K562 (cell line): ENCODE measurements around the gene TMEM95. TPM values are rescaled to one million over a fixed set of nuclear protein-coding genes. Genes with fewer than 3 reads are reported as not detected.

Experiments
- ATAC-seq: fragments of 200-7000 bp; cut with Tn5 transposase; 3 replicates; pipeline ENCODE4 v1.9.1; 2020; ENCODE audit warnings: moderate library complexity
- BruUV-seq: library from RNA; stranded (reverse); fragments of 400-500 nt; replicated peaks from 2 replicates; lab custom pipeline; 2021; lab: Mats Ljungman, UMichigan
- CTCF ChIA-PET: fragments of 300-600 bp; formaldehyde crosslinking; extraction: SDS; loops from one replicate; lab custom pipeline; 2021; ENCODE audit warnings: low intra/inter-chr PET ratio; lab: Yijun Ruan, JAX
- POLR2A ChIA-PET: fragments of 300-600, 350-650 bp; sonication (Branson Sonifier 250); formaldehyde crosslinking; extraction: SDS; loops from one replicate; lab custom pipeline; 2021; ENCODE audit warnings: antibody characterized with exemption, inconsistent platforms; lab: Yijun Ruan, JAX
- DNase-seq, 4 experiments: peaks; one replicate each; pipeline versions ENCODE4 v3.0.0 to v3.0.0-alpha.2; 2011 to 2018; ENCODE audit warnings: low spot score in 3 of 4, mixed read lengths in 3 of 4; ENCODE audit errors: extremely low read depth in 1 of 4
- FAIRE-seq: peaks from 2 replicates; lab custom pipeline; 2011; peaks lifted over from hg19 to GRCh38; lab: Jason Lieb, UNC
- H2AFZ ChIP-seq: 2 replicates; pipeline ENCODE4 v1.6.0; 2011; ENCODE audit warnings: low read depth, low read length, control low read depth, inconsistent platforms
- H3K27ac ChIP-seq: fragments of 200-600 bp; 3 replicates; pipeline ENCODE4 v1.8.0; 2011; ENCODE audit warnings: low read depth, mild to moderate bottlenecking, control low read depth, inconsistent platforms, low read length, moderate library complexity, mixed read lengths; ENCODE audit errors: extremely low read depth
- H3K27me3 ChIP-seq, 2 experiments: fragments of 300-600 bp in 1 of 2; 2 replicates in 1 of 2; 3 replicates in 1 of 2; pipeline versions ENCODE4 v1.6.0 to v1.8.0; 2011; ENCODE audit warnings: inconsistent platforms in 2 of 2, low read length in 2 of 2, mild to moderate bottlenecking in 1 of 2, mixed read lengths in 1 of 2, moderate library complexity in 1 of 2; ENCODE audit not compliant: control insufficient read depth in 2 of 2, insufficient read depth in 2 of 2
- H3K36me3 ChIP-seq: fragments of 300-600 bp; 3 replicates; pipeline ENCODE4 v1.8.0; 2011; ENCODE audit warnings: mild to moderate bottlenecking, low read length, inconsistent platforms; ENCODE audit not compliant: control insufficient read depth, insufficient read depth
- H3K4me1 ChIP-seq, 2 experiments: fragments of 200-600 bp in 1 of 2; replicated peaks in 1 of 2; 2 replicates in 1 of 2; 3 replicates in 1 of 2; pipeline versions ENCODE4 v1.5.1 to v1.8.0; 2011; ENCODE audit warnings: inconsistent platforms in 2 of 2, low read length in 2 of 2, mild to moderate bottlenecking in 1 of 2, mixed read lengths in 1 of 2, moderate library complexity in 1 of 2; ENCODE audit not compliant: control insufficient read depth in 2 of 2, insufficient read depth in 2 of 2
- H3K4me2 ChIP-seq: 2 replicates; pipeline ENCODE4 v1.6.1; 2011; ENCODE audit warnings: low read length, control low read depth, inconsistent platforms, mixed read lengths; ENCODE audit not compliant: insufficient read depth
- H3K4me3 ChIP-seq: fragments of 200-600 bp; sonication (generic), shearing (Covaris generic); 2 replicates; pipeline ENCODE4 v1.5.1; 2016; ENCODE audit warnings: control low read depth, inconsistent platforms
- H3K79me2 ChIP-seq: fragments of 200-600 bp; 3 replicates; pipeline ENCODE4 v1.8.0; 2011; ENCODE audit warnings: low read length, inconsistent platforms; ENCODE audit not compliant: control insufficient read depth, insufficient read depth
- H3K9ac ChIP-seq, 2 experiments: 2 replicates each; pipeline versions ENCODE4 v1.6.0 to v1.6.1; 2011; ENCODE audit warnings: low read depth in 2 of 2, low read length in 2 of 2, control low read depth in 1 of 2, inconsistent platforms in 1 of 2, mild to moderate bottlenecking in 1 of 2, mixed read lengths in 1 of 2; ENCODE audit not compliant: insufficient read depth in 1 of 2
- H3K9me1 ChIP-seq: one replicate; pipeline ENCODE4 v1.6.0; 2011; ENCODE audit warnings: inconsistent platforms, mild to moderate bottlenecking, low read length, moderate library complexity; ENCODE audit not compliant: control insufficient read depth, insufficient read depth
- H3K9me3 ChIP-seq: replicated peaks from 2 replicates; pipeline ENCODE4 v1.5.1; 2011; ENCODE audit warnings: low read depth, low read length, inconsistent platforms; ENCODE audit not compliant: control insufficient read depth, insufficient read depth
- H4K20me1 ChIP-seq: replicated peaks from 2 replicates; pipeline ENCODE4 v1.6.1; 2011; ENCODE audit warnings: low read length, inconsistent platforms, mixed read lengths; ENCODE audit not compliant: control insufficient read depth, insufficient read depth
- BMI1 ChIP-seq: fragments of 150-350 bp; IDR thresholded peaks from 2 replicates; pipeline ENCODE4 v1.6.1; 2014; ENCODE audit warnings: low read length
- GABPB2 ChIP-seq: fragments of 250-450 bp; sonication (Bioruptor Pico); conservative IDR thresholded peaks from 2 replicates; pipeline ENCODE4 v1.5.1; 2021; ENCODE audit warnings: mild to moderate bottlenecking
- LCOR ChIP-seq: sonication (generic); formaldehyde crosslinking; IDR thresholded peaks from 2 replicates; pipeline ENCODE4 v1.8.0; 2022; ENCODE audit warnings: mild to moderate bottlenecking, missing genetic modification reagents
- NFE2 ChIP-seq: IDR thresholded peaks from 2 replicates; pipeline ENCODE4 v1.6.1; 2014; ENCODE audit warnings: antibody characterized with exemption, low read depth
- OTX1 ChIP-seq: fragments of 450-650 bp; formaldehyde crosslinking; IDR thresholded peaks from 2 replicates; pipeline ENCODE4 v1.4.0; 2022; ENCODE audit warnings: mild to moderate bottlenecking
- POLR3A ChIP-seq: IDR thresholded peaks from 2 replicates; pipeline ENCODE4 v1.6.1; 2011; ENCODE audit warnings: borderline replicate concordance, mild to moderate bottlenecking, moderate library complexity; ENCODE audit not compliant: insufficient read length, insufficient read depth; ENCODE audit errors: extremely low read depth
- PTBP1 ChIP-seq: fragments of 200-400 bp; formaldehyde crosslinking; IDR thresholded peaks from 2 replicates; pipeline ENCODE4 v1.6.1; 2017; ENCODE audit warnings: low read depth, low read length
- RBBP5 ChIP-seq: fragments of 200-600 bp; sonication (generic); IDR thresholded peaks from 2 replicates; pipeline ENCODE4 v1.6.1; 2012; ENCODE audit warnings: borderline replicate concordance, mild to moderate bottlenecking, low read length, control low read depth, inconsistent platforms; ENCODE audit not compliant: insufficient read depth, poor library complexity, severe bottlenecking
- RBFOX2 ChIP-seq: fragments of 200-400 bp; formaldehyde crosslinking; IDR thresholded peaks from 2 replicates; pipeline ENCODE4 v1.6.1; 2017; ENCODE audit warnings: low read depth, mild to moderate bottlenecking, low read length, moderate library complexity
- RHOXF2B ChIP-seq: fragments of 250-450 bp; sonication (Bioruptor Pico); conservative IDR thresholded peaks from 2 replicates; pipeline ENCODE4 v1.5.1; 2021
- TBL1XR1 ChIP-seq, 2 experiments: IDR thresholded peaks; 2 replicates each; pipeline ENCODE4 v1.6.1; 2012; ENCODE audit warnings: improper control_type of control experiment in 2 of 2, low read length in 2 of 2, mild to moderate bottlenecking in 1 of 2
- ZFP30 ChIP-seq: fragments of 250-450 bp; sonication (Bioruptor Pico); IDR thresholded peaks from 2 replicates; pipeline ENCODE4 v1.8.0; 2022; ENCODE audit warnings: moderate library complexity, mild to moderate bottlenecking, inconsistent platforms, borderline replicate concordance
- ZNF507 ChIP-seq: conservative IDR thresholded peaks from 2 replicates; pipeline ENCODE4 v1.6.1; 2017; ENCODE audit warnings: missing genetic modification characterization, missing compliant biosample characterization
- ZNF717 ChIP-seq: fragments of 250-450 bp; sonication (Bioruptor Pico); IDR thresholded peaks from 2 replicates; pipeline ENCODE4 v1.5.0; 2021
- WGBS: fragments of 100-300 bp; shearing (Covaris generic); methylation state at CpG from one replicate; pipeline ENCODE4 v1.1.6; 2016; ENCODE audit warnings: low coverage, mixed read lengths; ENCODE audit not compliant: insufficient coverage; ENCODE audit errors: missing lambda C conversion rate; 5-methylcytosine and 5-hydroxymethylcytosine counted together
- in situ Hi-C: fragments of 300-500 bp; cut with MboI; formaldehyde crosslinking; loops from 4 replicates; pipeline ENCODE4 v1.15.0; 2018; ENCODE audit warnings: inconsistent platforms, mixed read lengths
- intact Hi-C: fragments of 100-400 bp; cut with micrococcal nuclease; formaldehyde crosslinking; loops from 2 replicates; pipeline ENCODE4 v1.14.2; 2022
- polyA plus RNA-seq, 8 experiments: library from polyadenylated mRNA; depleted of rRNA in 4 of 8; stranded (reverse) in 5 of 8; unstranded in 3 of 8; fragments of >200 nt; fragmentation: Nextera tagmentation in 2 of 8; fragmentation: Illumina TruSeq in 1 of 8; extraction: Ambion mirVana in 2 of 8; extraction: Trizol in 1 of 8; gene quantifications; 2 replicates each; pipeline versions ENCODE4 v1.2.1 to v1.2.3, GENCODE V29; 2011 to 2014; ENCODE audit warnings: inconsistent platforms in 1 of 8, missing spikeins in 1 of 8
- total RNA-seq, 7 experiments: library from RNA; depleted of rRNA in 6 of 7; stranded (reverse); fragments of >200 nt in 6 of 7; fragmentation: Illumina TruSeq in 2 of 7; extraction: Trizol in 2 of 7; gene quantifications; 2 replicates each; pipeline versions ENCODE4 v1.2.1 to v1.2.3, GENCODE V29; 2011 to 2021; ENCODE audit warnings: low replicate concordance in 1 of 7
- TF ChIP-seq, protein P1 (sequence below): fragments of 450-650 bp; formaldehyde crosslinking; IDR thresholded peaks from 2 replicates; pipeline ENCODE4 v1.4.0; 2022; ENCODE audit warnings: mild to moderate bottlenecking, moderate library complexity
- TF ChIP-seq, protein P2 (sequence below): fragments of 200-400 bp; formaldehyde crosslinking; IDR thresholded peaks from 2 replicates; pipeline ENCODE4 v1.6.1; 2017; ENCODE audit warnings: mild to moderate bottlenecking, low read depth, low read length, moderate library complexity
- TF ChIP-seq, protein P3 (sequence below): fragments of 450-650 bp; IDR thresholded peaks from 2 replicates; pipeline ENCODE4 v1.6.1; 2016; ENCODE audit warnings: borderline replicate concordance

The TMEM95 gene
- total and polyA plus RNA-seq, 9 of the 15 experiments (the other 6 are each of a cell fraction or from before 2014, with no cell fraction given), result not detected

DNA sequence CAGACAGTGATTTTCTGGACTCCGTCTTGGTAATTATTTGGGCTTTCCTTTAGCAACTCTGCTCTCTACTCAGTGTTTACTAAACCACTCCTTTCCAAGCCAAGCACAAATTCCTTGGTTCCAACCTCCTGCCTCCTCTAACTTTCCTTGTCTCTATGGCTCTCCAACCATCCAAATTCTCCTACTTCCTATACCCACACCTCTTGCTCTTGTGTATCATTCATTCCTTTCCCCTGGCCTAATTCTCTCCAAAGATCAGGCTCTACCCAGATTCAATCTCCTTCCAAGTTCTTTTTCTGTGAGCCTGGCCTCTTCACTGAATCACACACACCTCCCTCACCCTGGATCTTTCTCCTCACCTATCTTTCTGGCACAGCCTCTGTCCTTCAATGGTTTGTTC lies 26.9 kb upstream of the TMEM95 start (continued):
- TF ChIP-seq, protein P1, sequence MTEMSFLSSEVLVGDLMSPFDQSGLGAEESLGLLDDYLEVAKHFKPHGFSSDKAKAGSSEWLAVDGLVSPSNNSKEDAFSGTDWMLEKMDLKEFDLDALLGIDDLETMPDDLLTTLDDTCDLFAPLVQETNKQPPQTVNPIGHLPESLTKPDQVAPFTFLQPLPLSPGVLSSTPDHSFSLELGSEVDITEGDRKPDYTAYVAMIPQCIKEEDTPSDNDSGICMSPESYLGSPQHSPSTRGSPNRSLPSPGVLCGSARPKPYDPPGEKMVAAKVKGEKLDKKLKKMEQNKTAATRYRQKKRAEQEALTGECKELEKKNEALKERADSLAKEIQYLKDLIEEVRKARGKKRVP (CRISPR knock-in tag), result no peak
- TF ChIP-seq GABPB2 (CRISPR knock-in tag) (no peak), ZNF507 (tag) (no peak), PTBP1 (no peak)
- TF ChIP-seq, protein P2, sequence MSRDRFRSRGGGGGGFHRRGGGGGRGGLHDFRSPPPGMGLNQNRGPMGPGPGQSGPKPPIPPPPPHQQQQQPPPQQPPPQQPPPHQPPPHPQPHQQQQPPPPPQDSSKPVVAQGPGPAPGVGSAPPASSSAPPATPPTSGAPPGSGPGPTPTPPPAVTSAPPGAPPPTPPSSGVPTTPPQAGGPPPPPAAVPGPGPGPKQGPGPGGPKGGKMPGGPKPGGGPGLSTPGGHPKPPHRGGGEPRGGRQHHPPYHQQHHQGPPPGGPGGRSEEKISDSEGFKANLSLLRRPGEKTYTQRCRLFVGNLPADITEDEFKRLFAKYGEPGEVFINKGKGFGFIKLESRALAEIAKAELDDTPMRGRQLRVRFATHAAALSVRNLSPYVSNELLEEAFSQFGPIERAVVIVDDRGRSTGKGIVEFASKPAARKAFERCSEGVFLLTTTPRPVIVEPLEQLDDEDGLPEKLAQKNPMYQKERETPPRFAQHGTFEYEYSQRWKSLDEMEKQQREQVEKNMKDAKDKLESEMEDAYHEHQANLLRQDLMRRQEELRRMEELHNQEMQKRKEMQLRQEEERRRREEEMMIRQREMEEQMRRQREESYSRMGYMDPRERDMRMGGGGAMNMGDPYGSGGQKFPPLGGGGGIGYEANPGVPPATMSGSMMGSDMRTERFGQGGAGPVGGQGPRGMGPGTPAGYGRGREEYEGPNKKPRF, result no peak

DNA sequence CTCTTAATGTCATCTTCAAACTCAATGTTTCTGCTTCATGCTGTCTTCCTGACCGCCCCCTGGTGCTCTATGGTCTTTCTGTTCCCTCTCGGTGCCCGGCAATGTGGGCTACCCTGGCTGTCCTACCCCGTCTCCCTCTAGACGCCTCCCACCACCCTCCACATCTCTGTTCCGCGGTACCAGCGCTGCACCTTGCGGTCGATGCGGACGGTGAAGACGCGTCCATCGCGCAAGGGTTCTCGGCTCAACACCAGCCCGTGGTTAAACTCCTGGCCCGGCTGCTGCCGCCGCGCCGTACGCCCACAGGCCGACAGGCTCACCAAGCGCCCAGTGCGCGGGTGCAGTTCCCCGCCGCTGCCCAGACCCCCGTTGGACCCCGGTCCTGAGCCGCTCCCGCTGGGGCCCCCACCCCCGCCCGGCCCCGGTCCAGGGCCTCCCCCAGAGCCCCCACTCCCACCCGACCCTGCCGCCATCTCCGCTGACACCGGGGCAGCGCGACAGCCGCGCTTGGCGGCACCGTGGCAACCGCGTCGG lies 26.0 kb upstream of the TMEM95 start, which contains the start of gene NEURL4:
TSS of gene NEURL4 (minus strand) at position 496 of the 534 bp plus-strand sequence. CDS start at position 473, 23 bp downstream.
- H3K4me3 ChIP-seq, result peak within 1 kb of the TSS; percentile 78
- FAIRE-seq, result no peak
- H4K20me1 ChIP-seq, result no peaks in the 10 kb centered on the region
- H3K79me2 ChIP-seq, result peaks cover 16% of the 10 kb centered on the region
- no peaks in the 10 kb centered on the region for H3K27me3 ChIP-seq
- ATAC-seq, result peak; percentile 59
- peak within 1 kb of the TSS; percentile 98 for H2AFZ ChIP-seq
- ChIA-PET CTCF (no interaction called here), POLR2A (interaction anchor here (0.9 to 2.4 kb wide), 5 partner anchors 13 to 87 kb away, joined by 3 to 21 read pairs (median 5); partner anchors contain the start of gene GABARAP)
- in situ Hi-C loops (no loop called here), intact Hi-C loops (no loop called here)
- DNase-seq, result peak in 1 of 4 experiments; percentile 40
- WGBS, result 0% methylated on average over 10 of the region's 50 CpGs
- H3K9me3 ChIP-seq, result no peaks in the 10 kb centered on the region
- peaks cover 15 to 41% of the 10 kb centered on the region in 2 experiments for H3K4me1 ChIP-seq
- no TSS peak for BruUV-seq
- H3K27ac ChIP-seq, result peak within 1 kb of the TSS; percentile 92
- no peaks in the 10 kb centered on the region for H3K9me1 ChIP-seq
- peaks cover 27% of the 10 kb centered on the region; the same call in 1 of the 3 replicates for H3K36me3 ChIP-seq
- H3K4me2 ChIP-seq, result peak within 1 kb of the TSS; percentile 93
- peak within 1 kb of the TSS; percentile 91 to 99 for H3K9ac ChIP-seq
- peak; percentile 0 for TF ChIP-seq RBBP5
- TF ChIP-seq RHOXF2B (CRISPR knock-in tag), result no peak
- no peak for TF ChIP-seq ZFP30
- TF ChIP-seq, protein P3, sequence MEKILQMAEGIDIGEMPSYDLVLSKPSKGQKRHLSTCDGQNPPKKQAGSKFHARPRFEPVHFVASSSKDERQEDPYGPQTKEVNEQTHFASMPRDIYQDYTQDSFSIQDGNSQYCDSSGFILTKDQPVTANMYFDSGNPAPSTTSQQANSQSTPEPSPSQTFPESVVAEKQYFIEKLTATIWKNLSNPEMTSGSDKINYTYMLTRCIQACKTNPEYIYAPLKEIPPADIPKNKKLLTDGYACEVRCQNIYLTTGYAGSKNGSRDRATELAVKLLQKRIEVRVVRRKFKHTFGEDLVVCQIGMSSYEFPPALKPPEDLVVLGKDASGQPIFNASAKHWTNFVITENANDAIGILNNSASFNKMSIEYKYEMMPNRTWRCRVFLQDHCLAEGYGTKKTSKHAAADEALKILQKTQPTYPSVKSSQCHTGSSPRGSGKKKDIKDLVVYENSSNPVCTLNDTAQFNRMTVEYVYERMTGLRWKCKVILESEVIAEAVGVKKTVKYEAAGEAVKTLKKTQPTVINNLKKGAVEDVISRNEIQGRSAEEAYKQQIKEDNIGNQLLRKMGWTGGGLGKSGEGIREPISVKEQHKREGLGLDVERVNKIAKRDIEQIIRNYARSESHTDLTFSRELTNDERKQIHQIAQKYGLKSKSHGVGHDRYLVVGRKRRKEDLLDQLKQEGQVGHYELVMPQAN, result 0 out of 2 replicates have a peak, but pooled peaks have one; percentile 45
- TF ChIP-seq OTX1, result no peak
- no peak for TF ChIP-seq ZNF717 (CRISPR knock-in tag)
- TF ChIP-seq NFE2, result no peak
- no peak for TF ChIP-seq TBL1XR1 (IDR thresholded peaks at IDR 0.05; ENCODE audit: low read length in 2 of 2)
- TF ChIP-seq POLR3A, result no peak
- TF ChIP-seq BMI1, result no peak
- TF ChIP-seq LCOR (CRISPR knock-in tag), result no peak
- 0 out of 2 replicates have a peak, but pooled peaks have one; percentile 47 for TF ChIP-seq RBFOX2
